HG02642 (cell line): Measurements from ENCODE around the gene CACHD1.
"Not testable (repeated sequence)": the region's sequence is repeated elsewhere in the genome, so short reads cannot be mapped to it uniquely, and the experiment has no call there.

ENCODE experiments used
- ATAC-seq: cut with Tn5 transposase; IDR thresholded peaks from one replicate; pipeline ENCODE4 v1.9.1; 2021; ENCODE audit warnings: mild to moderate bottlenecking; ENCODE audit not compliant: unreplicated experiment, poor library complexity

CACHD1 gene

DNA sequence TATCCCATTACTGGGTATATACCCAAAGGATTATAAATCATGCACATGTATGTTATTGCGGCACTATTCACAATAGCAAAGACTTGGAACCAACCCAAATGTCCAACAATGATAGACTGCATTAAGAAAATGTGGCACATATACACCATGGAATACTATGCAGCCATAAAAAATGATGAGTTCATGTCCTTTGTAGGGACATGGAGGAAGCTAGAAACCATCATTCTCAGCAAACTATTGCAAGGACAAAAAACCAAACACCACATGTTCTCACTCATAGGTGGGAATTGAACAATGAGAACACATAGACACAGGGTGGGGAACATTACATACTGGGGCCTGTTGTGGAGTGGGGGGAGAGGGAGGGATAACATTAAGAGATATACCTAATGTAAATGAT is 270.8 kb downstream of the CACHD1 start:
- not testable (repeated sequence) for ATAC-seq
